PC-9 (cell line): ENCODE results near the gene SAMD1.

ENCODE experiments used
- CTCF ChIP-seq: fragments of 200-600 bp; sonication (generic); conservative IDR thresholded peaks from 2 replicates; pipeline ENCODE4 v1.6.1; 2017; ENCODE audit warnings: mixed run types, antibody characterized with exemption, mild to moderate bottlenecking, moderate library complexity
- EZH2 ChIP-seq: fragments of 200-600 bp; sonication (generic); IDR thresholded peaks from 2 replicates; pipeline ENCODE4 v1.8.0; 2017; ENCODE audit warnings: antibody characterized with exemption, low read depth

GRCh38 chr19:14114439-14114838 lies 23.9 kb upstream of the SAMD1 start:
- TF ChIP-seq CTCF, result no peak
- TF ChIP-seq EZH2, result no peak
